Measurements from ENCODE around the gene GOLGA6B.
"Not testable (repeated sequence)": the region's sequence is repeated elsewhere in the genome, so short reads cannot be mapped to it uniquely, and the experiment has no call there.

DNA sequence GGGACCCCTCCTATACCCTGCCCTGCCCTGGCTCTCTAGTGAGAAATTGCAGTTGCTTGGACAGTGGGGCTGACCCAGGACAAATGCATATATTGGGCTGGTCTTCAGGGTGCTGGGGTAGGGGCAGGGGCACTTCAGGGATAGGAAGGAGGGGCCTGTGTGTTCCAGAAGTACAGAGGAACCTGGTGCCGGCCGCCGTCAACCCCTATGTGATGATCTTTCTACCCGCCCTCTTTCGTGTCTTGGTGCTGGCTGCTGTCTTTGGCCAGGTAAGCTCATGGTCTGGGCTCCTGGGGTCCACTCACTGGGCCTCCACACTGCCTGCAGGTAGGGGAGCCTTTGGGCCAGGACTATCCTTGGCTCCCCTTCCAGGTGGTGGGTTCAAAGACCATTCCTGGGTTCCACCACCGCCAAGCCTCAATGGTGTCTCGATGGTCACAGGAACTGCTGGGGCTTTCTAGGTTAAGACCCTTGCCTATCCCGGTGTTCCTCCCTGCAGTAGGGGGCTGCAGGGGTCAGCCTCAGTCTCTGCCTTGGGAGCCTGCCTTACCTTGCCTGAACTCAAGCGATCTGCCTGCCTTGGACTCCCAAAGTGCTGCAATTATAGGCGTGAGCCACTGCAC, 5.8 kb upstream of the GOLGA6B start:
- TF ChIP-seq, protein P1, sequence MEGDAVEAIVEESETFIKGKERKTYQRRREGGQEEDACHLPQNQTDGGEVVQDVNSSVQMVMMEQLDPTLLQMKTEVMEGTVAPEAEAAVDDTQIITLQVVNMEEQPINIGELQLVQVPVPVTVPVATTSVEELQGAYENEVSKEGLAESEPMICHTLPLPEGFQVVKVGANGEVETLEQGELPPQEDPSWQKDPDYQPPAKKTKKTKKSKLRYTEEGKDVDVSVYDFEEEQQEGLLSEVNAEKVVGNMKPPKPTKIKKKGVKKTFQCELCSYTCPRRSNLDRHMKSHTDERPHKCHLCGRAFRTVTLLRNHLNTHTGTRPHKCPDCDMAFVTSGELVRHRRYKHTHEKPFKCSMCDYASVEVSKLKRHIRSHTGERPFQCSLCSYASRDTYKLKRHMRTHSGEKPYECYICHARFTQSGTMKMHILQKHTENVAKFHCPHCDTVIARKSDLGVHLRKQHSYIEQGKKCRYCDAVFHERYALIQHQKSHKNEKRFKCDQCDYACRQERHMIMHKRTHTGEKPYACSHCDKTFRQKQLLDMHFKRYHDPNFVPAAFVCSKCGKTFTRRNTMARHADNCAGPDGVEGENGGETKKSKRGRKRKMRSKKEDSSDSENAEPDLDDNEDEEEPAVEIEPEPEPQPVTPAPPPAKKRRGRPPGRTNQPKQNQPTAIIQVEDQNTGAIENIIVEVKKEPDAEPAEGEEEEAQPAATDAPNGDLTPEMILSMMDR (conservative IDR thresholded peaks at IDR 0.05), result not testable (repeated sequence)
- not testable (repeated sequence) for TF ChIP-seq EZH2 (IDR thresholded peaks at IDR 0.05; ENCODE audit: low read depth)

Measured in PC-9 (cell line).